ENCODE data around the gene REXO5.

GRCh38 chr16:20854963-20855362, 48.6 kb downstream of the REXO5 start:
- TF ChIP-seq CTCF (IDR thresholded peaks at IDR 0.05): no peak
- TF ChIP-seq POLR2AphosphoS5 (IDR thresholded peaks at IDR 0.05): no peak
- TF ChIP-seq POLR2A (IDR thresholded peaks at IDR 0.05): no peak

Measured in breast epithelium (tissue), 3 donors.